Measurements from ENCODE around the gene TTC21A.

DNA sequence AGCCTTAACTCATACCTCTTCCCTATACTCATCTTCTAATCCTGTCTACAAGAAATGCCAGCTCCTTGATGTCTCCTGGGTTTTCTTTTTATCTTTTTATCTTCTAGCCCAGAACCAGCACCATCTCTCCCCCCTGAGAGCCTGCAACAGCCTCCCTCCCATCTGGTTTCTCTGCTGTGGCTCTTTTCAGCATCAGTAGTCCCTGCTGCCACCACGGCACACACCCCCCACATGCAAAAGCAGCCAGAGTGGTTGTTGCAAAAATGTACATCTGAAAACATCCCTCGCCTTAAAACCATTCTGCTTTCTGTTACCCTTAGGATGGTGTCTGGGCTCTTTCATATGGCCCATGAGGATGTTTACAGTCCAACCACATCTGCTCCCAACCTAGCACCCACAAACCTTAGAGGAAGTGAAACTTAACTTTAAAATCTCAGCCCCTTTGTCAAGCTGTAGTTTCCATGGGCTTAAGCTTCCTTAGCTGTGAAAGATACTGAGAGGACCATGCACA, 775 bp downstream of the TTC21A start:
- no peak for TF ChIP-seq POLR2AphosphoS5 (IDR thresholded peaks at IDR 0.05; ENCODE audit: low read depth, low read length)
- no peak for TF ChIP-seq POLR2A (IDR thresholded peaks at IDR 0.05; ENCODE audit: low read depth, low read length)

Measured in GM12891 (cell line).